DMS53 treated with DMSO at 0.1 percent for 48 hours (cell line): ENCODE results near the gene PITPNM1.
"Not testable (repeated sequence)": the region's sequence is repeated elsewhere in the genome, so short reads cannot be mapped to it uniquely, and the experiment has no call there.

Source experiments
- DNase-seq: peaks from one replicate; lab custom pipeline; 2025; ENCODE audit not compliant: unreplicated experiment; lab: John Stamatoyannopoulos, UW

Gene PITPNM1

GRCh38 chr11:67504950-67505581 lies at the start of gene PITPNM1:
Gene PITPNM1 (minus strand): TSS chr11:67505363. CDS start chr11:67504180, 1,183 bp downstream.
- DNase-seq, result peak; percentile 59

DNA sequence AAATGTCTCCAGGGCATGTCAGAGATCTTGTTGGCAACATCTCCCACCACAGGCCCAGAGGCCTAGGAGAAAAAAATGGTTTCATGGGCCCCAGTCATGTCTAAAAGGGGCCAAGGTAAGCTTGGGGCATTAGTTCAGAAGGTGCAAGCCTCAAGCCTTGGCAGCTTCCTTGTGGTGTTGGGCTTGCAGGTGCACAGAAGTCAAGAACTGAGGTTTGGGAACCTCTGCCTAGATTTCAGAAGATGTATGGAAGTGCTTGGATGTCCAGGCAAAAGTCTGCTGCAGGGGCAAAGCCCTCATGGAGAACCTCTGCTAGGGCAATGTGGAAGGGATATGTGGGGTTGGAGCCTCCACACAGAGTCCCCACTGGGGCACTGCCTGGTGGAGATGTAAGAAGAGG lies 46.5 kb upstream of the PITPNM1 start:
- not testable (repeated sequence) for DNase-seq

GRCh38 chr11:67551127-67551526 lies 46.0 kb upstream of the PITPNM1 start:
- DNase-seq, result no peak

- DNase-seq, result peak; percentile 97
Measured at GRCh38 chr11:67548555-67549110, 43.5 kb upstream of the PITPNM1 start.

- not testable (repeated sequence) for DNase-seq
Measured at GRCh38 chr11:67548112-67548511, 42.9 kb upstream of the PITPNM1 start.

DNA sequence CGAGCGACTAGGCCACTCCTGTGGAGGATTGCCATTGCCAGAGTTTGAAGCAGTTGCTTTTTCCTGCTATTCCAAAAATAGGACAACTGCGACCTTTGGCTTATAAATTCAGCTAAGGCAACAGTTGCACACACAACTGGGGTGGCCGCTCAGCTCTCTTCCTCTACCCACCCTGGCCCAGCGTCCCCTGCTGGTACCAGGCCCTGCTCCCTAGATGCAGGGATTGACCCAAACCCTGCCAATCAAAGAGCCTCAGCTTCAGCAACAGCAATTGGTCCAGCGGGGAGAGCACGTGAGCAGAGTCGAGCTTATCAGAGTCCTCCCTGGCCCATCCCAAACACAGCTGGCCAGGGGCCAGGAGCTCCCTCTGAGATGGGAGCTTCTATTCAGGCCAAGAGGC lies 40.1 kb upstream of the PITPNM1 start:
- DNase-seq, result no peak

DNA sequence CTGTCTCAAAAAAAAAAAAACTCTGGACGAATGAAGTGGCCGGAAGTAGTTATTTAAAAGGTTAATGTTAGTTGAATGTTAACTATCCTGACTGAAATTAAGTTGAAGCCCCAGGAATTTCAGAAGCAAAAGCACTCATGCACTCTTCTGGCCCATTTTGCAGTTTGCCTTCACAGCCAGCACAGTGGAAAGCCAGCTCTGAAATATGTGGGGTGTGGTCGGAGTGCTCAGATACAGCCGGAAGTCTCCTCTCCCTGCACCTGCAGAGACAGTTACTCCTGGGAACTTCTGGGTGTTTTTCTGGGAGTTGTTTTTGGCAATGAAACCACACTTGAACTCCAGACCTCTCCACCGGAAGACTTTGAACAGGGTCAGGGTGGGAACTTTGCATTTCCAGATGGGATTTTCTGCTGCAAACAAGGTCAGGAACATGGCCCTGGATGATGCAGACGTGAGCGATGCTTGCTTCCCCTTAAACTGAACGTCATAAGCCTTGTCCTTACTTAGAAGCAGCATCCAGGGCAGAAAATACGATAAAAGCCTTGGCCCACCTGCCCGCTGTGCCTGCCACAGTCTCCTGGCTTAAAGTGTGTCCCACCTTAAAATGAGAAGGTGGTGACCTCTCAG lies 39.6 kb upstream of the PITPNM1 start:
- no peak for DNase-seq

- no peak for DNase-seq
Measured at GRCh38 chr11:67543585-67543984, 38.4 kb upstream of the PITPNM1 start.

- DNase-seq, result no peak
Measured at GRCh38 chr11:67542971-67543370, 37.8 kb upstream of the PITPNM1 start.

- no peak for DNase-seq
Measured at GRCh38 chr11:67542169-67542568, 37.0 kb upstream of the PITPNM1 start.

DNA sequence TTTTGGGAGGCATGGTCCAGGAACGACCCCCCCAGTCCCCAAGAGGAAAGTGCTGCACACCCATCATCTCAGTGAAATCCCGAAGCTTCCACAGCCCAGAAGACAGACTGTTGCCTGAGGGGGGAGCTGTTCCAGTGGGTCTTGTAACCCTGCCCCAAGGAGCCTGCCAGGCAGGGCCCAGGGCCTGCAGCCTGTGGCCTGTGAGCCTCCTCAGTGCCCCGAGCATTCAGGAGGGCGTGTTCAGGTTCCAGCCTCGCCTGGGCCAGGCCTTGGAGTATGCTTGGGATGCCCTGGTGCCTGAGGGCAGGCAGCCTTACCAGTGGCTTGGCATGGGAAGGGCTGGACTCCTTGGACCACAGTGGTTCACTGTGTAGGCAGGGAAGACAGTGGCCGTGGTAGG lies 36.0 kb upstream of the PITPNM1 start:
- no peak for DNase-seq

GRCh38 chr11:67539550-67539949 lies 34.4 kb upstream of the PITPNM1 start:
- no peak for DNase-seq

- DNase-seq, result no peak
Measured at GRCh38 chr11:67538823-67539505, 33.8 kb upstream of the PITPNM1 start.

GRCh38 chr11:67538306-67538705 lies 33.1 kb upstream of the PITPNM1 start:
- DNase-seq, result no peak

DNA sequence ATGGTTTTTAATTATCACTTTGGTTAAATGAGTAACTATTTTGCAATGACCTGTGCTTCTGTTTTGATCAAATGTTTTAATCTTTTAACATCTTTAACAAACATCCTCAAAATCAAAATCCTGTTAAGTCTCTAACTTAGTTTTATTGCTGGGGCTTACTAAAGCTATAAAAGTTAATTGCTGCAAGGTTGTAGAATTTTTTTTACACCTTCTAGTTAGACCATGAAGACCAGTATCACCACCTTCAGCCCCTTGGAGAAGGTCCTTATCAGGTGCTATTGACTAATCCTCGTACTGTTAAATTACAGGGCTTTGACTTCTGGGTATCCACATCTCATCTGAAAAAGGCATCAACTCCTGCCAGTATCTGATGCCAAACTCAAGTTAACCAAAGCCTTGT lies 30.4 kb upstream of the PITPNM1 start:
- no peak for DNase-seq

DNA sequence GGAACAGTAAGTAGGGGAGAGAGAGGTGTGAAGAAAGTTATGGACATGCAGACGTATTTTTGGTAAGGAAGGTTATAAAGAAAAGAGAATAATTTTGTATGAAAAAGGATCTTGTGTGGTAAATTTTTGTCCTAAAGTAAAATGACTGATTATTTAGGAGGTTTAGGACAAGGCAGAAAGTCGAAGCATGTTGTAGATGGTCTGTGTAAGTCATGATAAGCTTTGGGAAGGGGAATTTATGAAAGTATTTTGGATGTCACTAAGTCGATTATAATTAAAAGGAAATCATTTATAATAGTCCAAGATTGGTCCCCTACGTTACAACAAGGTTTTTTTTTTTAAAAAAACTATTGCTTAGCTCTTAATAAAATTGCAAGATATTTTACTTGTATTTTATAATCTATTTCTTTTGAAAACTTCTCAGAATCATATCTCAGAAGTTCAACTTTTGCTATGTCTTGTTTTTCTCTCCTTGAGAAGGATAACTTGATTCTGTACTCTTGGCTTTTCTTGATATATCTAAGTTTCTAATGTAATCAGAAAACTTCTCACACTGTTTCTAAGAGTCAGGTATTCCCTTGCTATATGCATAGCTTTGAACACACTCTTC lies 29.0 kb upstream of the PITPNM1 start:
- no peak for DNase-seq

DNA sequence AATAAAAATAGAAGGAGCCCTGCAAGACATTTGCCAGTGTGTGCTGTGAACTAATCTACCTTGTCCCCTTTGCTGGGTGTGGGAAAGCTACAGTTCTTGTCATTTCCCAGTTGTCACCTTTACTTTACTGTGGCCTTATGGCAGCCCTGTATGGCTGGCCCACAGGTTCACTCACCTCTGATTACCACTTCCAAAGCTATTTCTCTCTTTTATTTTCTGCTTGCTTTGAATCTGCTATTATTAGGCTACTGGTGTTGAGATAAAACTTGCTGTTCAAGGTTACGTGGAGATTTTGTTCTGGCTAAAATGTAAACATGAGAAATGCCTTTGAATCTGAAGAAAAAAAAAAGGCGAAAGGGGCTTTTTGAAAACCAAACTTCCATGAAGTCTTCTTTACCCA lies 27.7 kb upstream of the PITPNM1 start:
- no peak for DNase-seq

DNA sequence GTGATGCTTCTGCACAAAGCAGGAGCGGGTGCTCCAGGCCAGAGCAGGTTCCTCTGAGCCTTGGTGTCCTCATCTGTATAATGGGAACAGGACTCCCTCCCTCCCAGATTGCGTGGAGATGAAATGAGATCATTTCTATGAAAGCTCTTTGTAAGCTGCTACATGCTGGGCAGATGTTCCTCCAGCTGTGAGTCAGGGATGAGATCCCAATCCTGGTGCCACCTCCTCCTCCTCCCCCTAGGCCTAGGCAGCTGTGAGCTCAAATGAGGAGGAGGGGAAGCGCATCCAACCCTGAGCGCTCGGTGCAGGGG lies 25.1 kb upstream of the PITPNM1 start:
- DNase-seq, result no peak

GRCh38 chr11:67528376-67528775 lies 23.2 kb upstream of the PITPNM1 start:
- no peak for DNase-seq

DNA sequence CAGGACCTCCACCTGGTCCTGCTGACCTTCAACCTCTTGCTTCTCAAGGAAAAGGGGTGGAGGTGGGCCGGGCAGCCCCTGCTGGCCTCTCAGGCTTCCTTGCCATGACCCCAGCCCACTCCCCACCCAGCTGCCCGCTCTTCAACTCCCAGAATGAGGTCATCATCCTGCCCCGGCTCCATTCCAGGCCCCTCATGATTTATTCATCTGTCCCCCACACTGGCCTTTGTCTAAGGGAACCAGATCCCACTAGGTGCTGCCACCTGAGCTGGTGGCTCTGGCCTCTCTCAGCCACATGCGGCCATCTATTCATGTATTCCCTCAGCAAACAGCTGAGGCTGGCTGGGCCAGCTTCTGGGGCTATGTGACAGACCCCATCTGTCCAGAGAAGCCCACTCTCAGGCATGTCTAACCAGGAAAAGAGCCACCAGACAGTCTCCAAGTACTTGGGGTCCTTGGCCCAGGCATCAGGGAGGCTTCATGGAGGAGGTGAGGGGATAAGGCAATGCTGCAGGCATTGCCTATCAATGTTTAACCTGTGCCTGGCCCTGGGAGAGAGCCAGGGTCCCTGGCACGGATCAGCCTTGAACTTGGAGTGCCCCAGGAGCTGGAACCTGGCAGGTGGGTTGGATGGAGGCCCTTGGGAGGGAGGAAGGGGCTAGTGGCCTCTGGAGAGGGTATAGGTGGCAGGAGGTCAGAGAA lies 20.3 kb upstream of the PITPNM1 start:
- no peak for DNase-seq

GRCh38 chr11:67524480-67524808 lies 19.3 kb upstream of the PITPNM1 start:
- DNase-seq, result no peak
